Caco-2 (cell line): Measurements from ENCODE around the gene CYB561D2. TPM values are rescaled to one million over a fixed set of nuclear protein-coding genes. Genes with fewer than 3 reads are reported as not detected.

Experiments
- BruUV-seq: library from RNA; stranded (reverse); fragments of 400-500 nt; replicated peaks from 2 replicates; lab custom pipeline; 2021; lab: Mats Ljungman, UMichigan
- CTCF ChIA-PET: fragments of 300-600 bp; sonication (Branson Sonifier 250); formaldehyde crosslinking; loops from one replicate; lab custom pipeline; 2022; ENCODE audit warnings: antibody characterized with exemption; lab: Charles Lee
- POLR2A ChIA-PET: fragments of 300-600 bp; sonication (Branson Sonifier 250); formaldehyde crosslinking; loops from one replicate; lab custom pipeline; 2022; ENCODE audit warnings: antibody characterized with exemption; lab: Charles Lee
- DNase-seq, 2 experiments: peaks; one replicate each; pipeline versions ENCODE4 v3.0.0 to v3.0.0-alpha.2; 2020 to 2022
- H3K27me3 ChIP-seq: replicated peaks from 2 replicates; pipeline ENCODE4 v1.6.0; 2011; ENCODE audit warnings: low read length; ENCODE audit not compliant: control insufficient read depth, insufficient read depth
- H3K36me3 ChIP-seq: 2 replicates; pipeline ENCODE4 v1.5.1; 2011; ENCODE audit warnings: low read length; ENCODE audit not compliant: control insufficient read depth, insufficient read depth
- H3K4me1 ChIP-seq: fragments of 250-450 bp; sonication (Bioruptor Pico); 2 replicates; pipeline ENCODE4 v1.5.1; 2020; ENCODE audit warnings: mild to moderate bottlenecking
- H3K4me3 ChIP-seq: 2 replicates; pipeline ENCODE4 v1.5.1; 2011; ENCODE audit warnings: low read depth, mild to moderate bottlenecking, control low read depth, low read length
- H3K9me3 ChIP-seq: fragments of 250-450 bp; sonication (Bioruptor Pico); 2 replicates; pipeline ENCODE4 v1.5.1; 2020; ENCODE audit warnings: mild to moderate bottlenecking, moderate library complexity
- H3K27ac Mint-ChIP-seq: one replicate; pipeline ENCODE4 v1.8.0; 2022; ENCODE audit warnings: mixed read lengths; ENCODE audit not compliant: unreplicated experiment
- H3K27me3 Mint-ChIP-seq: one replicate; pipeline ENCODE4 v1.8.0; 2022; ENCODE audit warnings: mixed read lengths; ENCODE audit not compliant: insufficient read depth, unreplicated experiment
- H3K36me3 Mint-ChIP-seq: one replicate; pipeline ENCODE4 v1.8.0; 2022; ENCODE audit warnings: mild to moderate bottlenecking, mixed read lengths; ENCODE audit not compliant: insufficient read depth, unreplicated experiment
- H3K4me1 Mint-ChIP-seq: one replicate; pipeline ENCODE4 v1.8.0; 2022; ENCODE audit warnings: low read depth, mixed read lengths; ENCODE audit not compliant: unreplicated experiment
- H3K4me3 Mint-ChIP-seq: one replicate; pipeline ENCODE4 v1.8.0; 2022; ENCODE audit warnings: mild to moderate bottlenecking, moderate library complexity, mixed read lengths; ENCODE audit not compliant: unreplicated experiment
- H3K9me3 Mint-ChIP-seq: one replicate; pipeline ENCODE4 v1.8.0; 2022; ENCODE audit warnings: mixed read lengths; ENCODE audit not compliant: unreplicated experiment
- intact Hi-C: fragments of 100-400 bp; cut with micrococcal nuclease; formaldehyde crosslinking; loops from one replicate; pipeline ENCODE4 v1.10.0; 2022; ENCODE audit not compliant: unreplicated experiment
- total RNA-seq: library from RNA; stranded (reverse); gene quantifications from 2 replicates; pipeline ENCODE4 v1.2.3, GENCODE V29; 2022
- TF ChIP-seq, protein P1 (sequence below), 2 experiments: fragments of 200-600 bp in 1 of 2; IDR thresholded peaks; 1 replicate in 1 of 2; 2 replicates in 1 of 2; pipeline versions ENCODE4 v1.5.1 to v1.8.0; 2011 to 2022; ENCODE audit warnings: antibody characterized with exemption in 1 of 2, control low read depth in 1 of 2, inconsistent platforms in 1 of 2, low read depth in 1 of 2, low read length in 1 of 2, mild to moderate bottlenecking in 1 of 2, moderate library complexity in 1 of 2; ENCODE audit not compliant: insufficient read depth in 1 of 2, severe bottlenecking in 1 of 2, unreplicated experiment in 1 of 2

CYB561D2 gene
- total RNA-seq, 1 experiment from 2014 or later, result 21.2 TPM

DNA sequence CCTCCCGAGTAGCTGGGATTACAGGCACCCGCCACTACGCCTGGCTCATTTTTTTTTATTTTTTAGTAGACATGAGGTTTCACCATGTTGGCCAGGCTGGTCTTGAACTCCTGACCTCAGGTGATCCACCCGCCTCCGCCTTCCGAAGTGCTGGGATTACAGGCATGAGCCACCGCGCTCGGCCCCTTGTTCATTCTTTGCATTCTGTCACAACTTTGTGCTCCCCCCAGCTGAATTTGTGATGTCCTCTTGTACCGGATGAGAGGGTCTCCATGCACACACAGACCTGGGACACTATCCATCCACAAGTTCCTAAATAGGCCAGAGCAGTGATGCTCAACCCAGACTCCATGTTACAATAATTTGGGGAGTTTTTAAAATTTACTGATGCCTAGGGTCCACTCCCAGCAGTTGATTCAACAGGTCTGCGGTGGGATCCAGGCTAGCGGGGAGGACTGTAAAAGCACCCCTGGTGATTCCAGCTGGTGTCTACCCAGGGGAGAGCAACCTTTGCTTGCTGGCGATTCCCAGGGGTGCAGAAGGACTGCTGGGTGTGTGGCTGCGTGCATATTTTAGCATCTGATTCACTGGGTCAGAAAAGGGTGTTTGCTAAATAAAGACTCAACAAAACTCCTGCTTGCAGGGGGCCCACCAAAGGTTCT is 11.0 kb upstream of the CYB561D2 start:
- intact Hi-C loops, result no loop called here
- peaks cover 33% of the 10 kb centered on the region for H3K36me3 Mint-ChIP-seq
- no peak overlapping the region for H3K27ac Mint-ChIP-seq
- no peaks in the 10 kb centered on the region for H3K9me3 Mint-ChIP-seq
- no TSS peak for BruUV-seq
- DNase-seq, result no peak
- Histone ChIP-seq H3K27me3 (no peaks in the 10 kb centered on the region), H3K36me3 (no peaks in the 10 kb centered on the region), H3K9me3 (no peaks in the 10 kb centered on the region), H3K4me1 (peaks cover 16% of the 10 kb centered on the region), H3K4me3 (no peak overlapping the region)
- TF ChIP-seq, protein P1, sequence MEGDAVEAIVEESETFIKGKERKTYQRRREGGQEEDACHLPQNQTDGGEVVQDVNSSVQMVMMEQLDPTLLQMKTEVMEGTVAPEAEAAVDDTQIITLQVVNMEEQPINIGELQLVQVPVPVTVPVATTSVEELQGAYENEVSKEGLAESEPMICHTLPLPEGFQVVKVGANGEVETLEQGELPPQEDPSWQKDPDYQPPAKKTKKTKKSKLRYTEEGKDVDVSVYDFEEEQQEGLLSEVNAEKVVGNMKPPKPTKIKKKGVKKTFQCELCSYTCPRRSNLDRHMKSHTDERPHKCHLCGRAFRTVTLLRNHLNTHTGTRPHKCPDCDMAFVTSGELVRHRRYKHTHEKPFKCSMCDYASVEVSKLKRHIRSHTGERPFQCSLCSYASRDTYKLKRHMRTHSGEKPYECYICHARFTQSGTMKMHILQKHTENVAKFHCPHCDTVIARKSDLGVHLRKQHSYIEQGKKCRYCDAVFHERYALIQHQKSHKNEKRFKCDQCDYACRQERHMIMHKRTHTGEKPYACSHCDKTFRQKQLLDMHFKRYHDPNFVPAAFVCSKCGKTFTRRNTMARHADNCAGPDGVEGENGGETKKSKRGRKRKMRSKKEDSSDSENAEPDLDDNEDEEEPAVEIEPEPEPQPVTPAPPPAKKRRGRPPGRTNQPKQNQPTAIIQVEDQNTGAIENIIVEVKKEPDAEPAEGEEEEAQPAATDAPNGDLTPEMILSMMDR (IDR thresholded peaks at IDR 0.05; ENCODE audit: insufficient read depth in 1 of 2, low read depth in 1 of 2, low read length in 1 of 2, severe bottlenecking in 1 of 2, unreplicated experiment in 1 of 2), result no peak
- H3K4me1 Mint-ChIP-seq, result peaks cover 11% of the 10 kb centered on the region
- ChIA-PET POLR2A (no interaction called here), CTCF (no interaction called here)
- no peaks in the 10 kb centered on the region for H3K27me3 Mint-ChIP-seq
- H3K4me3 Mint-ChIP-seq, result peak overlapping the region; percentile 15

DNA sequence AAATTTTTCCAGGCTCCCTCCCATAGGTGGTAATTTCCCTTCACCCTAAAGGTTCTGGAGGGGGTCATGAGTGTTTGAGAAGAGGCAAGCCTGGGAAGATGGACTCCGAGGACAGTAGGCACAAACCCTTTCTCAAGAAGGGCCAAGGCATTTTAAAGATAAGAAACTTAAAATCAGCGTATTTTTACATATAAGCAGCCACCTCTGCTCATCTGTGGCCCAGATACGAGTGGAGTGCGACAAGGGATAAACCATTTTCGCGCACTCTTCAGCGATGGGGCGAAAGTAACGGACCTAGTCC is 10.6 kb upstream of the CYB561D2 start:
- ChIA-PET POLR2A (no interaction called here), CTCF (interaction anchor here (0.9 kb wide), 1 partner anchor 11 kb away, joined by 3 read pairs; no protein-coding TSS in a partner anchor)
- TF ChIP-seq, protein P1 (IDR thresholded peaks at IDR 0.05; ENCODE audit: insufficient read depth in 1 of 2, low read depth in 1 of 2, low read length in 1 of 2, severe bottlenecking in 1 of 2, unreplicated experiment in 1 of 2), result no peak
- DNase-seq, result no peak
- Mint-ChIP-seq H3K27me3 (no peaks in the 10 kb centered on the region), H3K9me3 (no peaks in the 10 kb centered on the region), H3K27ac (no peak overlapping the region), H3K36me3 (peaks cover 29% of the 10 kb centered on the region), H3K4me1 (peaks cover 11% of the 10 kb centered on the region), H3K4me3 (peak overlapping the region; percentile 15)
- peaks cover 16% of the 10 kb centered on the region for H3K4me1 ChIP-seq
- BruUV-seq, result no TSS peak
- no peaks in the 10 kb centered on the region for H3K27me3 ChIP-seq
- no peaks in the 10 kb centered on the region for H3K9me3 ChIP-seq
- peak overlapping the region; percentile 37 for H3K4me3 ChIP-seq
- intact Hi-C loops, result no loop called here
- no peaks in the 10 kb centered on the region for H3K36me3 ChIP-seq

- Mint-ChIP-seq H3K4me1 (peaks cover 12% of the 10 kb centered on the region), H3K4me3 (peak within 1 kb of the TSS; percentile 15), H3K9me3 (no peaks in the 10 kb centered on the region), H3K27me3 (no peaks in the 10 kb centered on the region), H3K27ac (no peak within 1 kb of the TSS), H3K36me3 (peaks cover 23% of the 10 kb centered on the region)
- Histone ChIP-seq H3K36me3 (no peaks in the 10 kb centered on the region), H3K4me3 (peak within 1 kb of the TSS; percentile 37), H3K27me3 (no peaks in the 10 kb centered on the region), H3K9me3 (no peaks in the 10 kb centered on the region), H3K4me1 (peaks cover 12% of the 10 kb centered on the region)
- ChIA-PET CTCF (interaction anchor here (0.9 kb wide), 1 partner anchor 11 kb away, joined by 3 read pairs; no protein-coding TSS in a partner anchor), POLR2A (no interaction called here)
- peak in 1 of 2 experiments; percentile 34 for DNase-seq
- intact Hi-C loops, result no loop called here
- BruUV-seq, result no TSS peak
- TF ChIP-seq, protein P1 (IDR thresholded peaks at IDR 0.05; ENCODE audit: insufficient read depth in 1 of 2, low read depth in 1 of 2, low read length in 1 of 2, severe bottlenecking in 1 of 2, unreplicated experiment in 1 of 2), result no peak
Observed at GRCh38 chr3:50340448-50341329, 10.0 kb upstream of the CYB561D2 start, which contains the start of gene RASSF1. TSS of gene RASSF1 (minus strand) at chr3:50340836. CDS start at chr3:50340805, 31 bp downstream.
